ENCODE measurements around the gene SLC22A6. TPM values are rescaled to one million over a fixed set of nuclear protein-coding genes. Genes with fewer than 3 reads are reported as not detected.

Gene SLC22A6
- total and polyA plus RNA-seq, 7 donors: not detected

DNA sequence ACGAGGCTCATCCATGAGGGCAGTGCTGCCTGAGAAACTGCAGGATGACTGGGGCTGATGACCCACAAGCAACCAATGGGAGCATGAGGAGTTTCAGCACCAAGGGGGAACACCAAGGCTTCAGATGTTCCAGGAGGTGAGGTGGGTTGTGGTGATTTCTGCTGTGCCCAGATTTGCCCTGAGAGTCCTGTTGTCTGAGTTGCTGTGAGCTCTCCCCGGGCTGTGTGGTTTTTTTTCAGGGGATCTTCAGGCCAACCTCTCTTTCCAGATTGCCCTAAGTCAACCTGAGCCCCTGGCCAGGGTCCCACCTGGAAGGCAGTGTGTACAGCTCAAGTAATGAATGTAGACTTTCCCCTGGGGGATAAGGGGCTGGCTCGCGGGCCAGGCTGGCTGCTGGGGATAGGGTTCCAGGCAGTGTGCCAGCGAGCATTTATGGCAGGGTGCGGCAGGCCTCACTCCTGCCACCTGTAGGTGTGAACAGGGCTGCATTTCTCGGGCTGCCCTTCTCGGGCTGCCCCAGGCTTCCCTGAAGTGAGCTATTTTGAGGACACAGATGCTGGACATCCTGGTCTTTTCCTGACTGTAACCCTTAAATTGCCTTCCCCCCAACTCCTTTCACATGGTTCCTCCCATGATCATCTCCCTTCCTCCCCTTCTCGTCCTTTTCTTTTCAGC lies 9.8 kb downstream of the SLC22A6 start:
- peak; percentile 44 for TF ChIP-seq CTCF (IDR thresholded peaks at IDR 0.05)
- H3K27ac ChIP-seq: no peak overlapping the region
- H3K36me3 ChIP-seq (ENCODE audit: insufficient read depth in 1 of 2, low read depth in 1 of 2): no peaks in the 10 kb centered on the region
- H3K4me1 ChIP-seq: peaks cover 3% of the 10 kb centered on the region
- peak in 3 of 4 donors; percentile 30 to 78 (median 63) for ATAC-seq
- DNase-seq: peak in 1 of 2 donors; percentile 68
- no peaks in the 10 kb centered on the region for H3K9me3 ChIP-seq
- intact Hi-C loops (cut with DNase I): no loop called here
- no peak overlapping the region for H3K4me3 ChIP-seq
- no peaks in the 10 kb centered on the region for H3K27me3 ChIP-seq (ENCODE audit: insufficient read depth in 3 of 3, low read length in 2 of 3)
- 5 to 16% (median 5%) methylated on average over 8 to 9 of the region's 9 CpGs for WGBS, 3 donors

DNA sequence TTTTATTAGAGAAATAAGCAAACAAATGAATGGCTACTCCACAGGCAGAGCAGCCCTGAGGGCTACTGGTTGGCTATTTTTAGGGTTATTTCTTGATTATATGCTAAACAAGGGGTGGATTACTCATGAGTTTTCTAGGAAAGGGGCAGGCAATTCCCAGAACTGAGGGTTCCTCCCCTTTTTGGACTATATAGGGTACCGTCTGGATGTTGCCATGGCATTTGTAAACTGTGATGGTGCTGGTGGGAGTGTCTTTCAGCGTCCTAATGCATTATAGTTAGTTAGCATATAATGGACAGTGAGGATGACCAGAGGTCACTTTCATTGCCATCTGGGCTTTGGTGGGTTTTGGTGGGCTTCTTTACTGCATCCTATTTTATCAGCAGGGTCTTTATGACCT lies 19.2 kb downstream of the SLC22A6 start:
- H3K9me3 ChIP-seq: no peaks in the 10 kb centered on the region
- H3K4me1 ChIP-seq: no peaks in the 10 kb centered on the region
- 44 to 52% (median 45%) methylated on average over 2 of the region's 2 CpGs for WGBS, 3 donors
- H3K4me3 ChIP-seq: no peak overlapping the region
- ATAC-seq: no peak
- no peaks in the 10 kb centered on the region for H3K36me3 ChIP-seq (ENCODE audit: insufficient read depth in 1 of 2, low read depth in 1 of 2)
- no peak for TF ChIP-seq CTCF (IDR thresholded peaks at IDR 0.05)
- DNase-seq: no peak
- intact Hi-C loops (cut with DNase I): no loop called here
- H3K27ac ChIP-seq: no peak overlapping the region
- no peaks in the 10 kb centered on the region for H3K27me3 ChIP-seq (ENCODE audit: insufficient read depth in 3 of 3, low read length in 2 of 3)

DNA sequence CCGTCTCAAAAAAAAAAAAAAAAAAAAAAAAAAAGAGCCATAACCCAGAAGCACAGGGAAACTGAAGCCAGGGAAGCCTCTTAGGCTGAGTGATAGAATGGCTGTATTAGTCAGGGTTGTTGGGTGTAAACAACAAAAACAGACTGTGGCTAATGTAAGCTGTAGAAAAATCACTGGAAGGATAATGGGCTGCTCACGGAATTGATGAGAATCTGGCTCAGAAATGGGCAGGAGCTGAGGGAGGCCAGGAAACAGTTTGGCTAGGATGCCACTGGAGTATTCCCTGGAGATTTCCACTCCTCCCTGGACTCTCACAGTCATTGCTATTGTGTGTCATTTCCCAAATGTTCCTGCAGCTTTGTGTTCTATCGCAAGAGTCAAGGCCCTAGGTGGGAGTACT lies 22.4 kb downstream of the SLC22A6 start:
- Histone ChIP-seq H3K27me3 (ENCODE audit: insufficient read depth in 3 of 3, low read length in 2 of 3) (no peaks in the 10 kb centered on the region), H3K9me3 (no peaks in the 10 kb centered on the region), H3K27ac (no peak overlapping the region), H3K4me3 (no peak overlapping the region), H3K4me1 (peaks cover 13% of the 10 kb centered on the region), H3K36me3 (ENCODE audit: insufficient read depth in 1 of 2, low read depth in 1 of 2) (no peaks in the 10 kb centered on the region)
- WGBS, 3 donors: 45 to 56% (median 50%) methylated on average over 2 to 3 of the region's 3 CpGs
- TF ChIP-seq CTCF (IDR thresholded peaks at IDR 0.05): no peak
- ATAC-seq (no peak), DNase-seq (no peak)
- intact Hi-C loops (cut with DNase I): no loop called here

DNA sequence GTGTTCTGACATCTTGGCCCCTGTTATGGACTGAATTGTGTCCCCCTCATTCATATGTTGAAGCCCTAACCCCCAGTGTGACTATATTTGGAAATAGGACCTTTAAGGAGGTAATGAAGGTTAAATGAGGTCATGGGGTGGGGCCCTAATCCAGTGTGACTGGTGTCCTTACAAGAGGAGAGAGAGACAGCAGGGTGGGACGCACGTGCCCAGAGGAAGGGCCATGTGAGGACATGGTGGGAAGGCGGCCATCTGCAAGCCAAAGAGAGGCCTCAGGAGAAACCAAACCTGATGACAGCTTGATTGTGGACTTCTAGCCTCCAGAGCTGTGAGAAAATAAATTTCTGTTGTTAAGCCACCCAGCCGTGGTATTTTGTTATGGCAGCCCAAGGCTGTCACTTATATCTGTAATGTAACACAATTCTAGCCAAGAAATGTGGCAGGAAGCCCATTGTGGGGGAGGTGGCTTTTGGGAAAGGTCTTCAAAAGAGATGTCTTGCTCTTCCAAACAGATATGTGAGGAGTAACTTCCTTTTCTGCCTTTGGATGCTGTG lies 23.7 kb downstream of the SLC22A6 start:
- intact Hi-C loops (cut with DNase I): no loop called here
- DNase-seq: no peak

More for the DNA sequence above, 23.7 kb downstream of the SLC22A6 start:
- H3K27ac ChIP-seq: no peak overlapping the region
- H3K27me3 ChIP-seq (ENCODE audit: insufficient read depth in 3 of 3, low read length in 2 of 3): no peaks in the 10 kb centered on the region
- peaks cover 13% of the 10 kb centered on the region for H3K4me1 ChIP-seq
- no peak for ATAC-seq
- TF ChIP-seq CTCF (IDR thresholded peaks at IDR 0.05): no peak
- 49 to 55% (median 54%) methylated on average over 4 of the region's 4 CpGs for WGBS, 3 donors
- H3K9me3 ChIP-seq: no peaks in the 10 kb centered on the region
- no peaks in the 10 kb centered on the region for H3K36me3 ChIP-seq (ENCODE audit: insufficient read depth in 1 of 2, low read depth in 1 of 2)
- no peak overlapping the region for H3K4me3 ChIP-seq

All from psoas muscle (tissue), 8 donors.